Stimulated activated memory B cell treated with anti-CD40 and anti-IgM and Interleukin-4, amounts not matched to agents 10 μg/mL and 1 μg/mL and 100 μg/mL, for 72 hours (primary cell): ENCODE data around the gene SMIM20.

Experiments
- ATAC-seq: fragments of 150-1000 bp; cut with Tn5 transposase; 2 replicates; pipeline ENCODE4 v1.10.0; 2021
- H3K27ac Mint-ChIP-seq: one replicate; pipeline ENCODE4 v1.8.0; 2022; ENCODE audit warnings: mild to moderate bottlenecking, mixed read lengths
- H3K27me3 Mint-ChIP-seq: one replicate; pipeline ENCODE4 v1.8.0; 2022; ENCODE audit warnings: mixed read lengths
- H3K36me3 Mint-ChIP-seq: one replicate; pipeline ENCODE4 v1.8.0; 2022; ENCODE audit warnings: mixed read lengths
- H3K4me1 Mint-ChIP-seq: one replicate; pipeline ENCODE4 v1.8.0; 2022; ENCODE audit warnings: mixed read lengths
- H3K4me3 Mint-ChIP-seq: one replicate; pipeline ENCODE4 v1.8.0; 2022; ENCODE audit warnings: mild to moderate bottlenecking, moderate library complexity, mixed read lengths
- H3K9me3 Mint-ChIP-seq: one replicate; pipeline ENCODE4 v1.8.0; 2022; ENCODE audit warnings: mixed read lengths

The SMIM20 gene

DNA sequence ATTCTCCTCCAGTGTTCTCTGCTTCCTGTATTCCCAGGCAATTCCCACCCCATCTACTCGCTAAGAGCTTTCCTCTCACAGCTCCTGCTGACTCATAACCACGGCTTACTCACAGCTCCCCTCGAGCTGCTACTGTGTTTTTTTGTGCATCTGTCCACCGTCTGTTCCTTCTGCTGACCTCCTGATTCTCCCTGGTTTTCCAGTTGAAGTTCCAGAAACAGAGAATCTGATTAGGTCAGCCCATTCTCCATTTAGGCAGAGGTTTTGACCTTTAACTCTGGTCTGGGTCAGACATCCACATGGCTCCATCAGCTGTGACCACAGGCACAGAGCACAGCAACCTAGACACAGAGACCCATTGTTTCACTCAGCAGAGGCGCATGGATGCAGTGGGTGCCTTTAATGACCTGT lies 5.5 kb upstream of the SMIM20 start:
- peaks cover 27% of the 10 kb centered on the region for H3K36me3 Mint-ChIP-seq
- peaks cover 65% of the 10 kb centered on the region for H3K4me1 Mint-ChIP-seq
- H3K9me3 Mint-ChIP-seq: peaks cover 6% of the 10 kb centered on the region
- peak overlapping the region; percentile 56 for H3K27ac Mint-ChIP-seq
- H3K27me3 Mint-ChIP-seq: no peaks in the 10 kb centered on the region
- no peak for ATAC-seq
- no peak overlapping the region for H3K4me3 Mint-ChIP-seq

DNA sequence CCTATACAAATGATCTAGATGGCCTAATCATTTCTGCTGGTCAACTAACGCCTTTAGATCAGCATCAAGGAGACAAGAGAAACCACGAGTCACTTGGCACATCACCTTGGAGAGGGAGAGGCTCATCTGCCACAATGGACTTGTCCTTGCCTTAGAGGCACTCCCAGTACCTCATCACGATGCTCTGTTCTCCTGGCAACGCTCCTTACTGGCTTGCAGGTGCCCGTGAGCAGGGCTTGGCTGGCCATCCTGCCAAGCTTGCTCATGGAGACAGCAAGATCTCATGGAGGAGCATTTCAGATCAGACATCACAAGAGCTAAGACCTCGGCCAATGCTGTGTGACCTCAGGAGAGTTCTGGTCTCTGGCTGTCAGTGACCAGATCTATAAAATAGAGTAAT lies 2.7 kb upstream of the SMIM20 start:
- ATAC-seq: no peak
- Mint-ChIP-seq H3K4me1 (peaks cover 52% of the 10 kb centered on the region), H3K9me3 (peaks cover 6% of the 10 kb centered on the region), H3K36me3 (peaks cover 18% of the 10 kb centered on the region), H3K27ac (no peak overlapping the region), H3K27me3 (no peaks in the 10 kb centered on the region), H3K4me3 (no peak overlapping the region)

DNA sequence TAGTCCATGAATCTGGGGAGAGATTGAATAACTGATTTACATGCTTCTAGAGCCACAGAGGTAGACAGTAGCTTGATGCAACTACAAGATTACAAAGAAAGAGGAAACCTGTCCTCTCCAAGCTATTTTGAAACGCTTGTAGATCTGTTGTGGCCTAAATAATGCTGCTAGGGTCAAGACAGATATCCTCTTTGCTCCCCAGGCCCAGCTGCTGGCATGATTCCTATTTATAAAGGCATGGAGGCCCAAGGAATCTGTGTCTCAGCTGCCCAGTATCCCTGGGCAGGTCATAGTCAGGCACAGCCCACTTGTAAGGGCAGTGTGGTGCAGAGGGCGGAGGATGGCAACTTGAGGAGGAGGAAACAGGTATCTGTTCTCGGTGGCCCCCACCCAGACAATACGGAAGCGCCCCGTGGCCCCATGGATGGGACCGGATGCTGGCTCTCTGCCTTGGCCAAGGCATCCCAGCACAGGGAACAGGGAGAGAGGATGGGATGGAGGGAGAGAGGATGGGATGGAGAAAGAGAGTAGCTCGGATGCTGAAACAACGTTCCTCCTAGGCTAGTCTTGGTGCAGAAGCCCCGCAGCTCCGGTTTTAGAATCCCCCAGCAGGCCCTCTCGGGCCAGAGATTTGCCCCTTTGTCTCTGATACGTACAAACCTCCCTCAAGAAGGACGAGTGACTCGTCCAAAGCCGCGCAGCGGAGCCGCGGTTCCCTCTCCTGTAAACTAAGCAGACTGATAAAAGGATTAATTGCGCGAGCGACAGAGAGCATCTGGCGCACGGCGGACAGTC lies 767 bp upstream of the SMIM20 start:
- H3K27me3 Mint-ChIP-seq: no peaks in the 10 kb centered on the region
- peaks cover 6% of the 10 kb centered on the region for H3K9me3 Mint-ChIP-seq
- peak overlapping the region; percentile 98 for H3K4me3 Mint-ChIP-seq
- H3K27ac Mint-ChIP-seq: peak overlapping the region; percentile 97
- H3K4me1 Mint-ChIP-seq: peaks cover 40% of the 10 kb centered on the region
- peak; percentile 74 for ATAC-seq
- peaks cover 18% of the 10 kb centered on the region for H3K36me3 Mint-ChIP-seq

DNA sequence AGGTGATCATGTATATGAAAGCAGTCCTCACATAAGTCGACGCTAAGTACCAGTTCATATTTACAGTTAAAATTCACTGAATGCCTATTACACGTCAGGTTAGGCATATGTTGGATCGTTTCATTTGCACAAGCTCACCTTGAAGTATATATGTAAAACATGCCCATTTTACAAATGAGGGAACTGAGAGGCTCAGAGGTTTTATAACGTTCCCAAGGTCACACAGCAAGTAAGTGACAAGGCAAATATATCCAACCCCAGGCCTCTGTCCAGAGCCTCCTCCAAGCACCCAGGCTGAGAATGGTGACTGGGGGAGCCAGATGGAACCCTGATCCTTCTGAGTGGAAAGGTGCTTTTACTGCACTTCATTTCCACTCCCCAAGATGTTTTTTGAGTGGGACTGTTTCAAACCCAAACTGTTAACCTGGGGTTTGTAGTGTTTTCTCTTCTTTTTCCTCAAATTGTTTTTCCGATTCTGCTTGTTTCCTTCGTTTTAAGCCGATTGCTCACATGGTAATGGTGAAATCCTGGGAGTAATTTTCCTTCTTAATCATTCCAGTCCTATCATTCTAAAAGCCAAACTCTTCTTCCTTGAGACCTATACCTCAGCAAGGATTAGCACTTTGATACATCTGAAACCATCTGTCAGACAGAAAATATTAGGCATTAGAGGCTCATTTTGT lies 791 bp downstream of the SMIM20 start:
- no peaks in the 10 kb centered on the region for H3K9me3 Mint-ChIP-seq
- H3K27ac Mint-ChIP-seq: peak overlapping the region; percentile 97
- H3K4me3 Mint-ChIP-seq: peak overlapping the region; percentile 98
- peaks cover 35% of the 10 kb centered on the region for H3K4me1 Mint-ChIP-seq
- no peaks in the 10 kb centered on the region for H3K27me3 Mint-ChIP-seq
- H3K36me3 Mint-ChIP-seq: peaks cover 12% of the 10 kb centered on the region
- no peak for ATAC-seq

DNA sequence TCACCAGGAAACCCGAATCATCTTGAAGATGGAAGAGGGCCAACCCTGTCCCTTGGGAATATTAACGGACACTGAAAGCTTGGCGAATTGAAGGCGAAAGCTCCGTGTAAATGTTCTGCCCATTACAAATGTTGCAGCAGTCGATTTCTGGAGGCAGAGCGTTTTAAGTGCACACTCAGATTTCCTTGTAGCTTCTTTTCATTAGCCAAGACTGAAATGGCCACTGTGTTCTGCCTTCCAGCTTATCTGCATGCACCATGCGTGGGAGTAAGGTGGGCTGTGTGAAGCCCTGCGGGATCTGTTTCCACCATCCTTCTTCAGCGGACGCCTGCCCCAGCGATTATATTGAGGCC lies 1.3 kb downstream of the SMIM20 start:
- Mint-ChIP-seq H3K27me3 (no peaks in the 10 kb centered on the region), H3K9me3 (no peaks in the 10 kb centered on the region), H3K4me1 (peaks cover 38% of the 10 kb centered on the region), H3K36me3 (peaks cover 7% of the 10 kb centered on the region), H3K4me3 (peak overlapping the region; percentile 98), H3K27ac (peak overlapping the region; percentile 97)
- ATAC-seq: no peak

DNA sequence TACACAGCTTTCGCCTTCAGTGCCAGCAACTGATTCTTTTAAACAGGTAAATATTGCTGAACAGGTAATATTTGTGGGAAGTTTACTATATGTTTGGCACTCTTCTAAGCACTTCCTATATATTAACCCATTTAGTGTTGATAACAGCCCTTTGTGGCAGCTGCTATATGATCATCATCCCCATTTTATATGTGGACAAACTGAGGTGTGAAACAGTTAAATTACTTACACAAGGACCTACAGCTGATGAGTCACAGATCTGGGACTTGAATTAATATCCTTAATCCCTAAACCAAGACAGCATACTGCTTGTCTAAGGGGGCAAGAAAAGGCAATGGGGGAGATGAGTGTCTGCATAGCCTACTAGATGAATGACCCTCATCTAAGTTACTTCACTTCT lies 2.9 kb downstream of the SMIM20 start:
- Mint-ChIP-seq H3K27ac (no peak overlapping the region), H3K27me3 (no peaks in the 10 kb centered on the region), H3K9me3 (no peaks in the 10 kb centered on the region), H3K4me3 (no peak overlapping the region), H3K4me1 (peaks cover 49% of the 10 kb centered on the region), H3K36me3 (peaks cover 20% of the 10 kb centered on the region)
- ATAC-seq: no peak

DNA sequence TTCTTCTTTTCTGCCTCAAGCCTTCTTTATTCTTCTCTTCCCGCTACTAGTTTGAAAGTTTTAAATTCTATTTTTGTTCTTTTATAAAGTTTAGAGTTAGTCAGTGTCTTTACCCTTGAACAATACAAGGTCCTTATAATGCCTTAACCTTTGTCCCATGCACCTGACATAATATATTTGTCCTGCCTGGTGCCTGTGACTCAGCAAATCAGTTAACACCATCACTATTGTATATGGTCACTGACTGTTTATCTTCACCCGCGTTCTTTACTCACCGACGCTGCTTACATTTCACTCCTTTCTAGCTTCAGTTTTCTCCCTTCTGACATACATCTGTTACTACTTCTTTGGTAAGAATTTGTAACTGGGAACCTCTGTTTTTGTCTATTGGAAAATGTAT lies 5.7 kb downstream of the SMIM20 start:
- H3K36me3 Mint-ChIP-seq: peaks cover 28% of the 10 kb centered on the region
- H3K27me3 Mint-ChIP-seq: no peaks in the 10 kb centered on the region
- no peak for ATAC-seq
- H3K27ac Mint-ChIP-seq: no peak overlapping the region
- peaks cover 37% of the 10 kb centered on the region for H3K4me1 Mint-ChIP-seq
- no peak overlapping the region for H3K4me3 Mint-ChIP-seq
- H3K9me3 Mint-ChIP-seq: no peaks in the 10 kb centered on the region

DNA sequence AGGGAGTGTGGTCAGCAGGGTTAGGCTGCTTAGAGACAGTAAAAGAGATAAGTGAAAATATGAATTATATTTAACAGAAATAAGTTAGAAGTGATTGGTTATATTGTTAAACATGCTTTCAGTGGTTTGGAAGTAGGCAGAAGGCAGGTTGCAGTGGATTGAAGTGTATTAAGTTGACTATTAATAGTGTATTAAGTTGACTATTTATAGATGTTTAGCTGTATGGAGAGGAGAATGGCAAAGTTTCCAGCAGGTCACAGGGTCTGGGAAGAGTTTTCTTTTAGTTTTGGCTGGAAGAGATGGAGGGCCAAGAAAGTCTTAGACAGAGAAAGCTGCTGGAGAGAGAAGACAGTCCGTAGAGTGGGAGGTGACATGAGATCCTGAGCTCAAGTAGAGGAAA lies 7.9 kb downstream of the SMIM20 start:
- no peak overlapping the region for H3K4me3 Mint-ChIP-seq
- no peaks in the 10 kb centered on the region for H3K9me3 Mint-ChIP-seq
- no peaks in the 10 kb centered on the region for H3K27me3 Mint-ChIP-seq
- H3K27ac Mint-ChIP-seq: peak overlapping the region; percentile 31
- no peak for ATAC-seq
- peaks cover 28% of the 10 kb centered on the region for H3K36me3 Mint-ChIP-seq
- peaks cover 34% of the 10 kb centered on the region for H3K4me1 Mint-ChIP-seq

DNA sequence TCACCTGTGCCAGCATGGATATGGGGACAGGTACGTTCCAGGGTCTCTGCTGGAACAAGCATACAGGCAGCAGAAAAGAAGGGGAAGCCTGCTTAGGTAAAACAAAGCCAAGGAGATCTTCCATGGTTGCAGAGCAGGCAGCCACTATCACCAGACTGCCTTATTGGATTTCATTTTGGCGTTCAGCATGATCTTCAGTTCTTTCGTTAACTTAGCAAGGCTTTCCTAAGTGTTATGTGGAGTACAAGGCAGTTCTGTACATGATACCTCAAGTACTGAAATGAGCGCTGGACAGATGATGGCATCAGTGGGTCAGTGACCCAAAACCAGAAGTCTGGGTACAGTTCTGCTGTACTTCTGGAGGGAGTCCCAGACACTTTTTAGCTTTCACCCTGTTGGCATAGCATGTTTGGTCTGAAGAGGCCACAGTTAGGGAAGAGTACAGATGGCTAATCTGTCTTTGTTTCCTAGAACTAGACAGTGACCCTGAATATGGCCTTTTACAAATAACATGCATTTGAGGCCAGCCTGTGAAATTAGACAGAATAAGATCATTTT lies 8.9 kb downstream of the SMIM20 start:
- peaks cover 28% of the 10 kb centered on the region for H3K36me3 Mint-ChIP-seq
- ATAC-seq: no peak
- H3K4me3 Mint-ChIP-seq: no peak overlapping the region
- H3K4me1 Mint-ChIP-seq: peaks cover 34% of the 10 kb centered on the region
- no peaks in the 10 kb centered on the region for H3K9me3 Mint-ChIP-seq
- no peaks in the 10 kb centered on the region for H3K27me3 Mint-ChIP-seq
- no peak overlapping the region for H3K27ac Mint-ChIP-seq

DNA sequence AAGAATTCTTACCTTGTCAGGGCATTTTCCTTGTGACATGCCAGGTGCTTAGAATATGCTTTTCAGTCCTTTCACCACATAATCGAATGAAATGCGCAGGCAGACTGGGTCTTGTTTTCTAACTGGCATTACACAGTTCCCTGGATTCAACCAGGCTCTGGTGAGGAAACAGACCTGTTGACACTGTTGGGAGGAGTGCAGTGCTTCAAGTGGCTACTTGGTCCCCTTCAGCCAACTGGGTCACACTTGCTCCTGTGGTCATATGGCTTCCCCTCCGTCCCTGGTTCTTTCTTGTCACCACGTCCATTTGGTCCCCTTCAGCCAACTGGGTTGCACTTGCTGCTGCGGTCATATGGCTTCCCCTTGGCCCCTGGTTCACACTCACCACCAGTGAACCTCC lies 9.7 kb downstream of the SMIM20 start:
- peaks cover 34% of the 10 kb centered on the region for H3K4me1 Mint-ChIP-seq
- peaks cover 28% of the 10 kb centered on the region for H3K36me3 Mint-ChIP-seq
- no peak overlapping the region for H3K4me3 Mint-ChIP-seq
- H3K9me3 Mint-ChIP-seq: no peaks in the 10 kb centered on the region
- ATAC-seq: no peak
- no peak overlapping the region for H3K27ac Mint-ChIP-seq
- no peaks in the 10 kb centered on the region for H3K27me3 Mint-ChIP-seq

DNA sequence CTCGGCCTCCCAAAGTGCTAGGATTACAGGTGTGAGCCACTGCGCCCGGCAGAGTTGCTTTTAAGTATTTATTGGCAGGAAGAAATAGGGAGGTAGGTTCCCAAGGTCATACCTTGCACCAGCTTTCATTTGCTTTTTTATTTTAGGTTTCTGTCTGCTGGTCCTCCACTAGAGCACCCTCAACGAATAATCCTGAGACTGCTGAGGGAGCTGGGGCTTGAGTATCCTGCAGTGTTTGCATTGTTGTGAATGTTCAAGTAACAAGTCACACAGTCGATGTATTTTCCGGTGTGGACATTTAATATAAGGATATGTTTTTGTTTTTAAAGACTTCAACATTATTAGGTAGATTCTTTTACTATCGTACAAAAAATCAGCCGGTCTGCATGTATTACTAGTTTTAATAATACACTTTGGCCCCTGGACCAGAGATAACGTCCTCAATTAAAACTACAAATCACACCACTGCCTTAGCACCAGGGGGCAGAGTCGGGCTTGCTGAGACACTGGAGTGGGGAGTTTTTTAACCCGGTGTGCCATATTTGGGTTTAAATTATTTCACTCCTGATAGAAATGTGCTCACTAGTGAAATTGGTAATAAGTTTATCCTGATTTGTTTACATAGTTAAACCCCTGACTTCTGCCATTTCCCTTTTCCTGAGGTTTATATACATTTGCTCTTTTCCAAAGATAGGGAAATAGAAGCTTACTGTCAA lies 11.6 kb downstream of the SMIM20 start:
- no peak overlapping the region for H3K27ac Mint-ChIP-seq

DNA sequence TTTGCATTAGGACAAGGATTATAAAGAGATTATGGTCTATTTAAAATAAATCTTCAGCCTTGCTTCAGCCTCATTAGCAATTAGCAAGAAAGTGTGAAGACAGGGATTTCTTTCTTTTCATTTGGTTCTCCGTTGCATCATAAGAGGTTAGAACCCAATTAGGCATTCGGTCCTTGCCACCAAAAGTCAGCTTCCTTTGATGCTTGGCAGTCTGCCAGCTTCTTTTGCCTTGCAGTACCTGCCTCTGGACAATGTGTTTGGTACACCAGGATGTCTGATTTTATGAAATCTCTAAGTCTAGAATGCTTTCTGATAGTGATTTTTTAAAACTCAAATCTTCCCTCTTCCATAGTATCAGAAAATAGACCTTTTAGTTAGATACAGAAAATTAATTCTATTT lies 12.4 kb downstream of the SMIM20 start:
- H3K4me1 Mint-ChIP-seq: peaks cover 15% of the 10 kb centered on the region
- H3K9me3 Mint-ChIP-seq: no peaks in the 10 kb centered on the region
- no peak overlapping the region for H3K4me3 Mint-ChIP-seq
- no peak overlapping the region for H3K27ac Mint-ChIP-seq
- peaks cover 19% of the 10 kb centered on the region for H3K36me3 Mint-ChIP-seq
- ATAC-seq: no peak
- no peaks in the 10 kb centered on the region for H3K27me3 Mint-ChIP-seq

More for the DNA sequence above, 11.6 kb downstream of the SMIM20 start:
- Mint-ChIP-seq H3K9me3 (no peaks in the 10 kb centered on the region), H3K36me3 (peaks cover 26% of the 10 kb centered on the region), H3K27me3 (no peaks in the 10 kb centered on the region), H3K4me1 (peaks cover 24% of the 10 kb centered on the region), H3K4me3 (no peak overlapping the region)
- peak; percentile 41 for ATAC-seq

DNA sequence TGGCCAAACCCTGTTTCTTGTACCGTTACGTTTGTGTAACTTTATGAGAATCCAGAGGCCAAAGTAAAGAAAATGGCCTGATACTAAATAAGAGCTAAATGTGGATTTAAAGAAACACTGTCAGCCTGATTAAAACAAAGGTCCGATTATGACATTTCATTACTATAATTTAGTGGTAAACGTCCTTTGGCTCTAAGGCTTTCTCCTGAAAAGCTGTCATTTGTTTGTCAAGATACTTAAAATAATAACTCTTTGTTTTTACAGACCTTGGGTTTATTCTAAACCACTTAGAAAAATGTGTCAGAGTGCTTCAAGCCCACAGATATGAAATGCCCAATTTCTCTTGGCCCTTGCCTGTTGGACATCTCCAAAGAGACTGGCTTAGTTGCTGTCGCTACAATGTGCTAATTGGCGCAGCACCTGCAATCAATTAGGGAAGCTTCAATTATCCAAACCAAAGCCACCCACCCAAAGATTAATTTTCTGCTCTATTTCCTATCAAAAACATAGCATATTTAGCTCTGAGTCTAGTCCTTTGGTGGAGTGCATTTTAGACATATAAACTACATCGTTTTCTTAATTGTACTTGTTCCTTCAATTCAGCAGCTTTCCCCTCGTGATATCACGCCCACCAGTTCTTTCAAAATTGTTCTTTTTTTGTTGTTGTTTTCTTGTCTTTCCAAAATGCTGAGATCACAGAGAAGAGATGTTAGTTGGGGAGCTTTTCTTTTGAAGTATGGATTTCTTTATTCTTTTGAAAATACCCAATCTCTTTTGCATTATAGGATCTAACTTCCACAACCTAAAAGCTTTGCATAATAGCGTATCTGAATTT lies 13.6 kb downstream of the SMIM20 start:
- Mint-ChIP-seq H3K9me3 (no peaks in the 10 kb centered on the region), H3K27ac (no peak overlapping the region), H3K4me1 (peaks cover 6% of the 10 kb centered on the region), H3K27me3 (no peaks in the 10 kb centered on the region), H3K4me3 (no peak overlapping the region), H3K36me3 (peaks cover 8% of the 10 kb centered on the region)
- ATAC-seq: no peak

DNA sequence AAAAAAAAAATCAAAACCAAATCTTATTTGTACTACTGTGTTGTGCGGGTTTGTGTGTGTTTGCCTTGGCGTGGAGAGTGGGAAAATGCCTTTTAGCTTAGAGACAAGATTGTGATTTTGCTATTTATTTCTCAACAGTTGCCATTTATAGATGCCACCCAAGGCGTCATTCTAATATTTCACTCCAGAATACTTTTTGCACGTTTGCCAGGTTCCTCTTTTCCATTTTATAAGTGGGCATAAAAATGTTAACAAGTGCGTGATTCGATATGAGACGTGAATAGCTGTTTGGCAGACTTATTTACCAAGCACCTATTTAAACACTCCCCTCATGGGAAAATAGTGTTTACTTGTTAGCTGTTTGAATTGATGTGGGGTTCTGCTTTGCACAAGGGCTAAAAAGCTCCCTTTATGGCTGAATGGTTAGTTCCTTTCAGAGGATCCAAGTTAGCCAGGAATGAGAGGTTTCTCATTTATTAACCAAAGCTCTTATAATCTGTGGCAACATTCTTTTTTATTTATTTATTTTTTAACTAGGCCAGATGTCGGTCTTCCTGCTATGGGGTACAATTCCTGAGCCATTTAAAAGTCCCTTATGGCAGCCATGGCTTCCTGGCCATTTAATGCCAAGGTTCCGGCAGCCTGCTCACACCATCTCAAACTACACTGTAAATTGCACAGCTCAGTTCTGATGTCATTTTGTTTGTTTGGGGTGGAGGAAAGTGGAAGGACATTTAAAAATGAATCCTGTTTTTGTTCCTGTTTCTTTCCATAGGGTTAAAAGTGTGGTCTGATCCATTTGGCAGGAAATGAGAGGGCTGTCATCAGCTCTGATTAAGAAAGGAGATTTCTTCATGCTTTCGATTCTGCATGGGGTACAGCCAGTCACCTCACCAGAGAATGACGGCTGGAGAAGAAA lies 14.6 kb downstream of the SMIM20 start:
- Mint-ChIP-seq H3K27me3 (no peaks in the 10 kb centered on the region), H3K9me3 (no peaks in the 10 kb centered on the region), H3K27ac (no peak overlapping the region), H3K4me1 (peaks cover 6% of the 10 kb centered on the region), H3K4me3 (no peak overlapping the region), H3K36me3 (peaks cover 7% of the 10 kb centered on the region)
- ATAC-seq: no peak
